GM21717 (cell line): ENCODE results near the gene ZSCAN12.

Experiments
- ATAC-seq: cut with Tn5 transposase; IDR thresholded peaks from one replicate; pipeline ENCODE4 v1.9.1; 2021; ENCODE audit warnings: mild to moderate bottlenecking, moderate library complexity; ENCODE audit not compliant: unreplicated experiment

Gene ZSCAN12

GRCh38 chr6:28333047-28333446 is 66.5 kb downstream of the ZSCAN12 start:
- no peak for ATAC-seq

GRCh38 chr6:28330041-28330440 is 69.5 kb downstream of the ZSCAN12 start:
- ATAC-seq, result no peak
